Measurements from ENCODE around the gene DSG2. TPM values are rescaled to one million over a fixed set of nuclear protein-coding genes. Genes with fewer than 3 reads are reported as not detected.

Gene DSG2
- total and polyA plus RNA-seq, 2 experiments from 2014 or later: 67.7 to 105 TPM

GRCh38 chr18:31454066-31454708, 43.8 kb upstream of the DSG2 start:
- Histone ChIP-seq H3K4me3 (no peak overlapping the region), H3K79me2 (no peaks in the 10 kb centered on the region), H4K20me1 (ENCODE audit: insufficient read depth, poor library complexity, severe bottlenecking) (no peaks in the 10 kb centered on the region), H3K27ac (no peak overlapping the region), H3K9me3 (ENCODE audit: low read depth) (no peaks in the 10 kb centered on the region), H3K27me3 (no peaks in the 10 kb centered on the region), H2AFZ (no peak overlapping the region), H3K36me3 (replicated peaks; ENCODE audit: insufficient read depth, low read depth) (no peaks in the 10 kb centered on the region), H3K4me1 (ENCODE audit: insufficient read depth) (no peaks in the 10 kb centered on the region), H3K4me2 (no peak overlapping the region), H3K9me2 (replicated peaks; ENCODE audit: insufficient read depth) (no peaks in the 10 kb centered on the region)
- TF ChIP-seq EZH2phosphoT487 (IDR thresholded peaks at IDR 0.05; ENCODE audit: low read depth, severe bottlenecking, unreplicated experiment) (no peak), CTCF (IDR thresholded peaks at IDR 0.05; ENCODE audit: poor library complexity) (no peak), EZH2 (IDR thresholded peaks at IDR 0.05; ENCODE audit: borderline replicate concordance) (no peak)
- 80% methylated on average over 3 of the region's 3 CpGs for WGBS (ENCODE audit: low lambda C conversion rate, missing lambda C conversion rate)
- peak; percentile 36 for DNase-seq (ENCODE audit: low spot score)

- no peaks in the 10 kb centered on the region for H3K9me2 ChIP-seq (replicated peaks; ENCODE audit: insufficient read depth)
- H3K4me2 ChIP-seq: no peak overlapping the region
- H3K79me2 ChIP-seq: no peaks in the 10 kb centered on the region
- DNase-seq (ENCODE audit: low spot score): no peak
- H2AFZ ChIP-seq: no peak overlapping the region
- no peak overlapping the region for H3K27ac ChIP-seq
- H3K36me3 ChIP-seq (replicated peaks; ENCODE audit: insufficient read depth, low read depth): no peaks in the 10 kb centered on the region
- TF ChIP-seq EZH2phosphoT487 (IDR thresholded peaks at IDR 0.05; ENCODE audit: low read depth, severe bottlenecking, unreplicated experiment): no peak
- no peak for TF ChIP-seq EZH2 (IDR thresholded peaks at IDR 0.05; ENCODE audit: borderline replicate concordance)
- TF ChIP-seq CTCF (IDR thresholded peaks at IDR 0.05; ENCODE audit: poor library complexity): no peak
- H3K27me3 ChIP-seq: no peaks in the 10 kb centered on the region
- H3K4me1 ChIP-seq (ENCODE audit: insufficient read depth): no peaks in the 10 kb centered on the region
- WGBS (ENCODE audit: low lambda C conversion rate, missing lambda C conversion rate): 100% methylated on average over 1 of the region's 1 CpG
- H3K4me3 ChIP-seq: no peak overlapping the region
- H4K20me1 ChIP-seq (ENCODE audit: insufficient read depth, poor library complexity, severe bottlenecking): no peaks in the 10 kb centered on the region
- H3K9me3 ChIP-seq (ENCODE audit: low read depth): no peaks in the 10 kb centered on the region
Observed at GRCh38 chr18:31469629-31470028, 28.3 kb upstream of the DSG2 start.

GRCh38 chr18:31478688-31479087, 19.3 kb upstream of the DSG2 start:
- Histone ChIP-seq H3K9me2 (replicated peaks; ENCODE audit: insufficient read depth) (no peaks in the 10 kb centered on the region), H3K79me2 (no peaks in the 10 kb centered on the region), H3K9me3 (ENCODE audit: low read depth) (no peaks in the 10 kb centered on the region), H3K27ac (no peak overlapping the region), H2AFZ (no peak overlapping the region), H3K27me3 (no peaks in the 10 kb centered on the region), H4K20me1 (ENCODE audit: insufficient read depth, poor library complexity, severe bottlenecking) (no peaks in the 10 kb centered on the region), H3K36me3 (replicated peaks; ENCODE audit: insufficient read depth, low read depth) (no peaks in the 10 kb centered on the region), H3K4me3 (no peak overlapping the region), H3K4me2 (no peak overlapping the region), H3K4me1 (ENCODE audit: insufficient read depth) (no peaks in the 10 kb centered on the region)
- WGBS (ENCODE audit: low lambda C conversion rate, missing lambda C conversion rate): 95% methylated on average over 10 of the region's 10 CpGs
- no peak for DNase-seq (ENCODE audit: low spot score)
- TF ChIP-seq EZH2phosphoT487 (IDR thresholded peaks at IDR 0.05; ENCODE audit: low read depth, severe bottlenecking, unreplicated experiment) (no peak), EZH2 (IDR thresholded peaks at IDR 0.05; ENCODE audit: borderline replicate concordance) (no peak), CTCF (IDR thresholded peaks at IDR 0.05; ENCODE audit: poor library complexity) (no peak)
